OCI-LY3 (cell line): ENCODE measurements around the gene SIGLEC14.
"Not testable (repeated sequence)": the region's sequence is repeated elsewhere in the genome, so short reads cannot be mapped to it uniquely, and the experiment has no call there.

Source experiments
- EZH2phosphoT487 ChIP-seq: fragments of 200-600 bp; shearing (Covaris generic); IDR thresholded peaks from 2 replicates; pipeline ENCODE4 v1.6.1; 2018; ENCODE audit warnings: antibody characterized with exemption, mixed run types, low read depth
- TF ChIP-seq, protein P1 (sequence below): fragments of 200-600, 300-600 bp; sonication (generic); IDR thresholded peaks from 2 replicates; pipeline ENCODE4 v1.5.1; 2014; ENCODE audit warnings: antibody characterized with exemption, low read length, low read depth

DNA sequence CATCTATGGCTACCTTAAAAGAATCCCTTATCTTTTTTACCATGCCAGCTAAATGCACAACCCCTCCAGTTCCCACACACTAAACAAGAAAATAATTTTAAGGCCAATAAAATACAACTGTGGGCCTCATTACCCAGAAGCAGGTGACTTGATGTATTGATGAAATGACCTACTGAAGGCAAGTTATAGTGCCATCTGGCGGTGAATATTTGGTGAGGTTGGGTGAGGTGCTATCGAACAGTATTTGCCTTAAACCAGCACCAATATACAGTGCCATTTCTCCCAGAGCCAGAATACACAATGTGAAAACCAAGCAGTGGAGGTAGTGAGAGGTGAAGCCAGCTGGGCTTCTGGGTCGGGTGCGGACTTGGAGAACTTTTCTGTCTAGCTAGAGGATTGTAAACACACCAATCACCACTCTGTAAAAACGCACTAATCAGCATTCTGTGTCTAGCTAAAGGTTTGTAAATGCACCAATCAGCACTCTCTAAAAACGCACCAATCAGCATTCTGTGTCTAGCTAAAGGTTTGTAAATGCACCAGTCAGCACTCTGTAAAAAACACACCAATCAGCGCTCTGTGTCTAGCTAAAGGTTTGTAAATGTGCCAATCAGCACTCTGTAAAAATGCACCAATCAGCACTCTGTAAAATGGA, 29.4 kb upstream of the SIGLEC14 start:
- TF ChIP-seq EZH2phosphoT487, result not testable (repeated sequence)
- TF ChIP-seq, protein P1, sequence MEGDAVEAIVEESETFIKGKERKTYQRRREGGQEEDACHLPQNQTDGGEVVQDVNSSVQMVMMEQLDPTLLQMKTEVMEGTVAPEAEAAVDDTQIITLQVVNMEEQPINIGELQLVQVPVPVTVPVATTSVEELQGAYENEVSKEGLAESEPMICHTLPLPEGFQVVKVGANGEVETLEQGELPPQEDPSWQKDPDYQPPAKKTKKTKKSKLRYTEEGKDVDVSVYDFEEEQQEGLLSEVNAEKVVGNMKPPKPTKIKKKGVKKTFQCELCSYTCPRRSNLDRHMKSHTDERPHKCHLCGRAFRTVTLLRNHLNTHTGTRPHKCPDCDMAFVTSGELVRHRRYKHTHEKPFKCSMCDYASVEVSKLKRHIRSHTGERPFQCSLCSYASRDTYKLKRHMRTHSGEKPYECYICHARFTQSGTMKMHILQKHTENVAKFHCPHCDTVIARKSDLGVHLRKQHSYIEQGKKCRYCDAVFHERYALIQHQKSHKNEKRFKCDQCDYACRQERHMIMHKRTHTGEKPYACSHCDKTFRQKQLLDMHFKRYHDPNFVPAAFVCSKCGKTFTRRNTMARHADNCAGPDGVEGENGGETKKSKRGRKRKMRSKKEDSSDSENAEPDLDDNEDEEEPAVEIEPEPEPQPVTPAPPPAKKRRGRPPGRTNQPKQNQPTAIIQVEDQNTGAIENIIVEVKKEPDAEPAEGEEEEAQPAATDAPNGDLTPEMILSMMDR, result peak; percentile 65
